ENCODE results near the gene WDR59. TPM values are rescaled to one million over a fixed set of nuclear protein-coding genes. Genes with fewer than 3 reads are reported as not detected.

WDR59 gene
- total RNA-seq, result 14.8 and 21.5 TPM in 2 replicates

- H3K9me3 ChIP-seq (ENCODE audit: low read depth, low read length), result no peaks in the 10 kb centered on the region
- peaks cover 9% of the 10 kb centered on the region for H4K20me1 ChIP-seq (ENCODE audit: insufficient read depth, low read length)
- TF ChIP-seq CTCF (IDR thresholded peaks at IDR 0.05; ENCODE audit: extremely low read depth, low read depth, low read length), result no peak
- peaks cover 20% of the 10 kb centered on the region for H3K79me2 ChIP-seq (ENCODE audit: insufficient read depth, low read length)
- peak within 1 kb of the TSS; percentile 59 for H3K27ac ChIP-seq (ENCODE audit: low read depth, low read length)
- no peaks in the 10 kb centered on the region for H3K36me3 ChIP-seq (ENCODE audit: insufficient read depth, low read length)
- peak within 1 kb of the TSS; percentile 96 for H3K4me2 ChIP-seq (ENCODE audit: insufficient read depth, low read length)
- peak; percentile 99 for DNase-seq (ENCODE audit: insufficient read length, low spot score, missing footprints)
- no peaks in the 10 kb centered on the region for H3K4me1 ChIP-seq (ENCODE audit: insufficient read depth, low read length)
- H3K4me3 ChIP-seq (ENCODE audit: insufficient read depth, low read length), result peak within 1 kb of the TSS; percentile 91
- H2AFZ ChIP-seq (ENCODE audit: low read length), result peak within 1 kb of the TSS; percentile 94
- no peaks in the 10 kb centered on the region for H3K27me3 ChIP-seq (ENCODE audit: insufficient read depth, low read length)
Measured at GRCh38 chr16:74984529-74985296, at the start of gene WDR59. TSS of gene WDR59 (minus strand) at chr16:74985123. CDS start at chr16:74985017, 106 bp downstream.

- Histone ChIP-seq H4K20me1 (ENCODE audit: insufficient read depth, low read length) (no peaks in the 10 kb centered on the region), H3K4me1 (ENCODE audit: insufficient read depth, low read length) (peaks cover 16% of the 10 kb centered on the region), H3K27ac (ENCODE audit: low read depth, low read length) (no peak overlapping the region), H3K4me3 (ENCODE audit: insufficient read depth, low read length) (no peak overlapping the region), H3K36me3 (ENCODE audit: insufficient read depth, low read length) (no peaks in the 10 kb centered on the region), H2AFZ (ENCODE audit: low read length) (no peak overlapping the region), H3K27me3 (ENCODE audit: insufficient read depth, low read length) (no peaks in the 10 kb centered on the region), H3K4me2 (ENCODE audit: insufficient read depth, low read length) (no peak overlapping the region), H3K79me2 (ENCODE audit: insufficient read depth, low read length) (peaks cover 67% of the 10 kb centered on the region), H3K9me3 (ENCODE audit: low read depth, low read length) (peaks cover 3% of the 10 kb centered on the region)
- DNase-seq (ENCODE audit: insufficient read length, low spot score, missing footprints), result no peak
- TF ChIP-seq CTCF (IDR thresholded peaks at IDR 0.05; ENCODE audit: extremely low read depth, low read depth, low read length), result no peak
Measured at GRCh38 chr16:75032655-75033054, 47.7 kb upstream of the WDR59 start.

GRCh38 chr16:75029854-75030253 is 44.9 kb upstream of the WDR59 start:
- Histone ChIP-seq H4K20me1 (ENCODE audit: insufficient read depth, low read length) (no peaks in the 10 kb centered on the region), H3K36me3 (ENCODE audit: insufficient read depth, low read length) (no peaks in the 10 kb centered on the region), H3K4me1 (ENCODE audit: insufficient read depth, low read length) (peaks cover 35% of the 10 kb centered on the region), H3K9me3 (ENCODE audit: low read depth, low read length) (no peaks in the 10 kb centered on the region), H3K4me2 (ENCODE audit: insufficient read depth, low read length) (no peak overlapping the region), H2AFZ (ENCODE audit: low read length) (no peak overlapping the region), H3K27me3 (ENCODE audit: insufficient read depth, low read length) (no peaks in the 10 kb centered on the region), H3K27ac (ENCODE audit: low read depth, low read length) (peak overlapping the region; percentile 65), H3K79me2 (ENCODE audit: insufficient read depth, low read length) (peaks cover 54% of the 10 kb centered on the region), H3K4me3 (ENCODE audit: insufficient read depth, low read length) (no peak overlapping the region)
- DNase-seq (ENCODE audit: insufficient read length, low spot score, missing footprints), result no peak
- no peak for TF ChIP-seq CTCF (IDR thresholded peaks at IDR 0.05; ENCODE audit: extremely low read depth, low read depth, low read length)

GRCh38 chr16:75028544-75029135 is 43.7 kb upstream of the WDR59 start:
- H3K27ac ChIP-seq (ENCODE audit: low read depth, low read length), result no peak overlapping the region
- H3K4me2 ChIP-seq (ENCODE audit: insufficient read depth, low read length), result no peak overlapping the region
- H3K36me3 ChIP-seq (ENCODE audit: insufficient read depth, low read length), result no peaks in the 10 kb centered on the region
- no peaks in the 10 kb centered on the region for H3K27me3 ChIP-seq (ENCODE audit: insufficient read depth, low read length)
- peaks cover 35% of the 10 kb centered on the region for H3K4me1 ChIP-seq (ENCODE audit: insufficient read depth, low read length)
- H2AFZ ChIP-seq (ENCODE audit: low read length), result no peak overlapping the region
- no peak for TF ChIP-seq CTCF (IDR thresholded peaks at IDR 0.05; ENCODE audit: extremely low read depth, low read depth, low read length)
- H4K20me1 ChIP-seq (ENCODE audit: insufficient read depth, low read length), result no peaks in the 10 kb centered on the region
- no peak for DNase-seq (ENCODE audit: insufficient read length, low spot score, missing footprints)
- H3K9me3 ChIP-seq (ENCODE audit: low read depth, low read length), result no peaks in the 10 kb centered on the region
- H3K4me3 ChIP-seq (ENCODE audit: insufficient read depth, low read length), result no peak overlapping the region
- peaks cover 57% of the 10 kb centered on the region for H3K79me2 ChIP-seq (ENCODE audit: insufficient read depth, low read length)
